IMR-90 (cell line): Measurements from ENCODE around the gene ZNF574. TPM values are rescaled to one million over a fixed set of nuclear protein-coding genes. Genes with fewer than 3 reads are reported as not detected.

ENCODE experiments used
- ATAC-seq: fragments of 200-7000 bp; cut with Tn5 transposase; 2 replicates; pipeline ENCODE4 v1.9.1; 2020; ENCODE audit warnings: low read depth, mild to moderate bottlenecking, moderate library complexity
- BruUV-seq: library from RNA; stranded (reverse); fragments of 400-500 nt; replicated peaks from 2 replicates; lab custom pipeline; 2021; lab: Mats Ljungman, UMichigan
- CTCF ChIA-PET: fragments of 300-600 bp; formaldehyde crosslinking; extraction: SDS; loops from one replicate; lab custom pipeline; 2021; ENCODE audit warnings: antibody characterized with exemption; lab: Yijun Ruan, JAX
- POLR2A ChIA-PET: fragments of 300-600 bp; sonication (Branson Sonifier 250); formaldehyde crosslinking; loops from one replicate; lab custom pipeline; 2022; ENCODE audit warnings: antibody characterized with exemption; ENCODE audit not compliant: unreplicated experiment; lab: Charles Lee
- DNase-seq: peaks from one replicate; pipeline ENCODE4 v3.0.0; 2013
- H2AFZ ChIP-seq: replicated peaks from 2 replicates; pipeline ENCODE3; 2013; ENCODE audit warnings: low read length, mild to moderate bottlenecking; ENCODE audit not compliant: poor library complexity
- H2AK5ac ChIP-seq: 2 replicates; pipeline ENCODE4 v1.6.1; 2013; ENCODE audit warnings: low read depth, low read length, inconsistent platforms
- H2AK9ac ChIP-seq: replicated peaks from 2 replicates; pipeline ENCODE3; 2013; ENCODE audit warnings: mild to moderate bottlenecking, low read depth, low read length, moderate library complexity; ENCODE audit not compliant: poor library complexity
- H2BK120ac ChIP-seq: 2 replicates; pipeline ENCODE4 v1.6.1; 2013; ENCODE audit warnings: low read depth, low read length, inconsistent platforms
- H2BK15ac ChIP-seq: 3 replicates; pipeline ENCODE4 v1.6.1; 2013; ENCODE audit warnings: low read depth, low read length, inconsistent platforms
- H2BK20ac ChIP-seq: 2 replicates; pipeline ENCODE4 v1.6.1; 2013; ENCODE audit warnings: low read depth, mild to moderate bottlenecking, inconsistent platforms, low read length, moderate library complexity
- H2BK5ac ChIP-seq: 2 replicates; pipeline ENCODE4 v1.6.1; 2013; ENCODE audit warnings: mild to moderate bottlenecking, low read depth, low read length, inconsistent platforms; ENCODE audit not compliant: poor library complexity, severe bottlenecking
- H3K14ac ChIP-seq: replicated peaks from 2 replicates; pipeline ENCODE4 v1.6.1; 2013; ENCODE audit warnings: low read depth, low read length, inconsistent platforms
- H3K18ac ChIP-seq: 2 replicates; pipeline ENCODE4 v1.6.1; 2013; ENCODE audit warnings: low read depth, low read length, control low read depth
- H3K23ac ChIP-seq: 2 replicates; pipeline ENCODE4 v1.6.1; 2013; ENCODE audit warnings: low read depth, low read length, inconsistent platforms
- H3K27ac ChIP-seq: 2 replicates; pipeline ENCODE4 v1.5.1; 2013; ENCODE audit warnings: mild to moderate bottlenecking, control low read depth, low read length; ENCODE audit not compliant: insufficient read depth
- H3K27me3 ChIP-seq: 2 replicates; pipeline ENCODE4 v1.6.1; 2013; ENCODE audit warnings: low read length; ENCODE audit not compliant: control insufficient read depth, insufficient read depth
- H3K36me3 ChIP-seq: 2 replicates; pipeline ENCODE4 v1.6.1; 2013; ENCODE audit warnings: low read length, mixed read lengths; ENCODE audit not compliant: control insufficient read depth, insufficient read depth
- H3K4ac ChIP-seq: 2 replicates; pipeline ENCODE4 v1.6.1; 2013; ENCODE audit warnings: low read depth, low read length, inconsistent platforms
- H3K4me1 ChIP-seq: 2 replicates; pipeline ENCODE4 v1.6.1; 2013; ENCODE audit warnings: low read length, mixed read lengths; ENCODE audit not compliant: control insufficient read depth, insufficient read depth
- H3K4me2 ChIP-seq: 2 replicates; pipeline ENCODE4 v1.6.1; 2013; ENCODE audit warnings: low read depth, mild to moderate bottlenecking, control low read depth, low read length, moderate library complexity
- H3K4me3 ChIP-seq: 2 replicates; pipeline ENCODE4 v1.5.1; 2013; ENCODE audit warnings: low read depth, mild to moderate bottlenecking, control low read depth, low read length, moderate library complexity; ENCODE audit not compliant: insufficient read depth
- H3K56ac ChIP-seq: 2 replicates; pipeline ENCODE4 v1.6.1; 2013; ENCODE audit warnings: low read length, inconsistent platforms; ENCODE audit not compliant: insufficient read depth; ENCODE audit errors: extremely low read depth
- H3K79me1 ChIP-seq, 2 experiments: 2 replicates each; pipeline ENCODE4 v1.6.1; 2013; ENCODE audit warnings: low read length in 2 of 2, inconsistent platforms in 1 of 2, low read depth in 1 of 2
- H3K9ac ChIP-seq: 2 replicates; pipeline ENCODE4 v1.6.1; 2013; ENCODE audit warnings: low read depth, low read length, control low read depth
- H3K9me1 ChIP-seq: 2 replicates; pipeline ENCODE4 v1.6.1; 2013; ENCODE audit warnings: low read length, inconsistent platforms; ENCODE audit not compliant: insufficient read depth
- H3K9me3 ChIP-seq: 2 replicates; pipeline ENCODE4 v1.6.1; 2013; ENCODE audit warnings: low read length; ENCODE audit not compliant: control insufficient read depth, insufficient read depth
- H4K20me1 ChIP-seq: 2 replicates; pipeline ENCODE4 v1.6.1; 2013; ENCODE audit warnings: low read length, inconsistent platforms; ENCODE audit not compliant: insufficient read depth
- H4K5ac ChIP-seq: 2 replicates; pipeline ENCODE4 v1.6.1; 2013; ENCODE audit warnings: mild to moderate bottlenecking, low read depth, low read length, control low read depth
- H4K8ac ChIP-seq, 2 experiments: 2 replicates each; pipeline ENCODE4 v1.6.1; 2013; ENCODE audit warnings: low read depth in 2 of 2, low read length in 2 of 2, control low read depth in 1 of 2, inconsistent platforms in 1 of 2
- H4K91ac ChIP-seq: 2 replicates; pipeline ENCODE4 v1.6.1; 2013; ENCODE audit warnings: low read depth, low read length, inconsistent platforms; ENCODE audit not compliant: insufficient read depth
- MAFK ChIP-seq: IDR thresholded peaks from 2 replicates; pipeline ENCODE4 v1.6.1; 2012; ENCODE audit warnings: low read depth, low read length, improper control_type of control experiment
- MXI1 ChIP-seq: IDR thresholded peaks from 2 replicates; pipeline ENCODE4 v1.6.1; 2012; ENCODE audit warnings: low read depth, mild to moderate bottlenecking, low read length, moderate library complexity, borderline replicate concordance
- RFX5 ChIP-seq: IDR thresholded peaks from 2 replicates; pipeline ENCODE4 v1.8.0; 2012; ENCODE audit warnings: low read depth, mild to moderate bottlenecking, low read length, moderate library complexity
- WGBS, 2 experiments: methylation state at CpG; one replicate each; pipeline versions ENCODE4 v1.1.5 to v1.1.7; 2013; ENCODE audit warnings: missing lambda C conversion rate in 2 of 2; ENCODE audit not compliant: insufficient read length in 1 of 2; ENCODE audit errors: extremely low coverage in 2 of 2; 5-methylcytosine and 5-hydroxymethylcytosine counted together
- dilution Hi-C: fragments of 300-500 bp; cut with HindIII; formaldehyde crosslinking; loops from one replicate; pipeline ENCODE4 v1.14.3; 2018; ENCODE audit warnings: low sequenced_read_pairs; ENCODE audit not compliant: unreplicated experiment
- in situ Hi-C: fragments of 300-500 bp; cut with MboI; formaldehyde crosslinking; loops from 3 replicates; pipeline ENCODE4 v1.14.3; 2019; ENCODE audit warnings: low sequenced_read_pairs, inconsistent platforms, mixed read lengths
- intact Hi-C: fragments of 100-400 bp; cut with micrococcal nuclease; formaldehyde crosslinking; loops from 2 replicates; pipeline ENCODE4 v1.10.0; 2022
- polyA plus RNA-seq, 3 experiments: library from polyadenylated mRNA; depleted of rRNA; stranded (reverse); fragments of >200 nt; gene quantifications; 2 replicates each; pipeline ENCODE4 v1.2.3, GENCODE V29; 2012; ENCODE audit warnings: low replicate concordance in 1 of 3
- total RNA-seq: library from RNA; depleted of rRNA; stranded (reverse); fragments of >200 nt; gene quantifications from 2 replicates; pipeline ENCODE4 v1.2.3, GENCODE V29; 2012

ZNF574 gene
- total and polyA plus RNA-seq, 2 of the 4 experiments (the other 2 are of a cell fraction), result 8.1 to 14.1 TPM

GRCh38 chr19:42111384-42111783, 35.4 kb downstream of the ZNF574 start:
- in situ Hi-C loops, result loop anchor here (10.0 kb wide), 1 partner anchor 283 kb away; the partner anchor contains the start of gene CNFN
- WGBS, 2 experiments, result 80% methylated on average over 1 of the region's 1 CpG; no CpG with 5 or more reads in 1 of the 2 experiments
- DNase-seq (peak; percentile 75), ATAC-seq (no peak)
- H3K18ac ChIP-seq, result no peak overlapping the region; the same call in 1 of the 2 replicates
- no peak overlapping the region for H3K4me2 ChIP-seq
- H3K4ac ChIP-seq, result peak overlapping the region; percentile 88
- CTCF ChIA-PET, result interaction anchor here (0.5 to 1.3 kb wide), 2 partner anchors 21 to 30 kb away, joined by 3 to 4 read pairs; partner anchors contain the start of gene POU2F2
- TF ChIP-seq MAFK, result no peak
- no peak for TF ChIP-seq MXI1
- peak; percentile 48; the same call in 1 of the 2 replicates for TF ChIP-seq RFX5
- no peaks in the 10 kb centered on the region for H3K27me3 ChIP-seq
- peak overlapping the region; percentile 96 for H2AK5ac ChIP-seq
- BruUV-seq, result no TSS peak
- peaks cover 33% of the 10 kb centered on the region for H3K9me1 ChIP-seq
- peak overlapping the region; percentile 99 for H2BK20ac ChIP-seq
- H3K56ac ChIP-seq, result peak overlapping the region; percentile 48; the same call in 1 of the 2 replicates
- peaks cover 3 to 16% of the 10 kb centered on the region in 2 experiments; a peak in 3 of 4 replicates for H3K79me1 ChIP-seq
- peak overlapping the region; percentile 96 for H2BK120ac ChIP-seq
- peak overlapping the region; percentile 88 for H3K14ac ChIP-seq
- no peaks in the 10 kb centered on the region for H3K9me3 ChIP-seq
- no peak overlapping the region for H3K9ac ChIP-seq
- H3K27ac ChIP-seq, result peak overlapping the region; percentile 31; the same call in 1 of the 2 replicates
- intact Hi-C loops, result no loop called here
- H4K5ac ChIP-seq, result no peak overlapping the region; the same call in 1 of the 2 replicates
- peak overlapping the region; percentile 53 to 84; a peak in 3 of 4 replicates for H4K8ac ChIP-seq
- no peaks in the 10 kb centered on the region for H4K20me1 ChIP-seq
- H3K4me1 ChIP-seq, result peaks cover 25% of the 10 kb centered on the region
- POLR2A ChIA-PET, result no interaction called here
- peak overlapping the region; percentile 96; the same call in 2 of the 3 replicates for H2BK15ac ChIP-seq
- peak overlapping the region; percentile 48 for H2AFZ ChIP-seq
- H3K4me3 ChIP-seq, result no peak overlapping the region
- peak overlapping the region; percentile 56 for H2AK9ac ChIP-seq
- dilution Hi-C loops, result no loop called here
- peak overlapping the region; percentile 34; the same call in 1 of the 2 replicates for H3K23ac ChIP-seq
- H2BK5ac ChIP-seq, result peak overlapping the region; percentile 98
- H3K36me3 ChIP-seq, result no peaks in the 10 kb centered on the region
- peak overlapping the region; percentile 93 for H4K91ac ChIP-seq
